GM12878 (cell line): ENCODE results near the gene KRTAP5-7. TPM values are rescaled to one million over a fixed set of nuclear protein-coding genes. Genes with fewer than 3 reads are reported as not detected.
"Not testable (repeated sequence)": the region's sequence is repeated elsewhere in the genome, so short reads cannot be mapped to it uniquely, and the experiment has no call there.

Source experiments
- ATAC-seq: fragments of 200-7000 bp; cut with Tn5 transposase; 3 replicates; pipeline ENCODE4 v1.9.1; 2020; ENCODE audit warnings: mild to moderate bottlenecking, moderate library complexity
- BruUV-seq: library from RNA; stranded (reverse); fragments of 400-500 nt; replicated peaks from 2 replicates; lab custom pipeline; 2021; lab: Mats Ljungman, UMichigan
- CTCF ChIA-PET: fragments of 300-600 bp; sonication (Branson Sonifier 250); formaldehyde crosslinking; extraction: SDS; loops from one replicate; lab custom pipeline; 2021; ENCODE audit warnings: inconsistent platforms; lab: Yijun Ruan, JAX
- POLR2A ChIA-PET: fragments of 350-600 bp; formaldehyde crosslinking; extraction: SDS; loops from one replicate; lab custom pipeline; 2021; ENCODE audit warnings: inconsistent platforms; lab: Charles Lee
- RAD21 ChIA-PET: fragments of 300-600 bp; sonication (Branson Sonifier 250); formaldehyde crosslinking; loops from one replicate; lab custom pipeline; 2023; ENCODE audit warnings: antibody characterized with exemption; ENCODE audit not compliant: unreplicated experiment; lab: Charles Lee
- SMC1A ChIA-PET: fragments of 300-600 bp; sonication (Branson Sonifier 250); formaldehyde crosslinking; loops from one replicate; lab custom pipeline; 2023; ENCODE audit not compliant: unreplicated experiment, uncharacterized antibody; lab: Charles Lee
- DNase-seq: peaks from one replicate; pipeline ENCODE4 v3.0.0-alpha.2; 2011; ENCODE audit warnings: low read depth, low spot score
- FAIRE-seq: peaks from 3 replicates; lab custom pipeline; 2011; peaks lifted over from hg19 to GRCh38; lab: Jason Lieb, UNC
- H2AFZ ChIP-seq: 2 replicates; pipeline ENCODE4 v1.6.0; 2011; ENCODE audit warnings: low read depth, low read length, control low read depth; ENCODE audit not compliant: control insufficient read depth
- H3K27ac ChIP-seq: 2 replicates; pipeline ENCODE4 v1.5.1; 2011; ENCODE audit warnings: control low read depth; ENCODE audit not compliant: control insufficient read depth, insufficient read depth
- H3K27me3 ChIP-seq, 2 experiments: replicated peaks in 1 of 2; 2 replicates each; pipeline versions ENCODE4 v1.6.0 to v1.6.1; 2011; ENCODE audit warnings: low read length in 1 of 2; ENCODE audit not compliant: control insufficient read depth in 2 of 2, insufficient read depth in 2 of 2
- H3K36me3 ChIP-seq, 2 experiments: 2 replicates each; pipeline ENCODE4 v1.5.1; 2011; ENCODE audit warnings: low read length in 1 of 2; ENCODE audit not compliant: control insufficient read depth in 2 of 2, insufficient read depth in 2 of 2
- H3K4me1 ChIP-seq: 2 replicates; pipeline ENCODE4 v1.6.1; 2011; ENCODE audit warnings: mild to moderate bottlenecking, low read length, moderate library complexity, mixed read lengths; ENCODE audit not compliant: control insufficient read depth, insufficient read depth
- H3K4me2 ChIP-seq: 2 replicates; pipeline ENCODE4 v1.6.0; 2011; ENCODE audit warnings: control low read depth; ENCODE audit not compliant: control insufficient read depth, insufficient read depth
- H3K4me3 ChIP-seq: fragments of 200-600 bp; sonication (generic); 2 replicates; pipeline ENCODE4 v1.5.1; 2016
- H3K79me2 ChIP-seq: 2 replicates; pipeline ENCODE4 v1.6.0; 2011; ENCODE audit warnings: low read length; ENCODE audit not compliant: control insufficient read depth, insufficient read depth
- H3K9ac ChIP-seq: 2 replicates; pipeline ENCODE4 v1.8.0; 2011; ENCODE audit warnings: low read length, control low read depth, mixed read lengths; ENCODE audit not compliant: control insufficient read depth, insufficient read depth
- H3K9me3 ChIP-seq: replicated peaks from 3 replicates; pipeline ENCODE4 v1.5.1; 2011; ENCODE audit warnings: mild to moderate bottlenecking, low read length; ENCODE audit not compliant: control insufficient read depth, insufficient read depth
- H4K20me1 ChIP-seq: 2 replicates; pipeline ENCODE4 v1.6.0; 2011; ENCODE audit not compliant: control insufficient read depth, insufficient read depth
- CUX1 ChIP-seq: IDR thresholded peaks from 2 replicates; pipeline ENCODE4 v1.6.1; 2012; ENCODE audit warnings: improper control_type of control experiment, low read depth, low read length; ENCODE audit not compliant: insufficient replicate concordance
- JUND ChIP-seq: IDR thresholded peaks from 2 replicates; pipeline ENCODE4 v1.6.1; 2012; ENCODE audit warnings: low read depth, mild to moderate bottlenecking, low read length, improper control_type of control experiment, moderate library complexity
- POLR2AphosphoS5 ChIP-seq: IDR thresholded peaks from 2 replicates; pipeline ENCODE4 v1.6.1; 2011; ENCODE audit warnings: mild to moderate bottlenecking, low read length, inconsistent platforms
- WGBS: methylation state at CpG from one replicate; pipeline ENCODE4 v1.1.6; 2016; ENCODE audit warnings: low lambda C conversion rate; ENCODE audit not compliant: insufficient replicate concordance, insufficient coverage; ENCODE audit errors: missing lambda C conversion rate; 5-methylcytosine and 5-hydroxymethylcytosine counted together
- in situ Hi-C: fragments of 300-500 bp; cut with MboI; formaldehyde crosslinking; loops from 9 replicates; pipeline ENCODE4 v1.14.3; 2018; ENCODE audit warnings: mixed read lengths
- intact Hi-C: fragments of 100-400 bp; cut with micrococcal nuclease; formaldehyde crosslinking; loops from one replicate; pipeline ENCODE4 v1.14.2; 2022; ENCODE audit not compliant: unreplicated experiment
- polyA plus RNA-seq, 11 experiments: library from polyadenylated mRNA; depleted of rRNA in 4 of 11; unstranded in 6 of 11; stranded (reverse) in 5 of 11; fragments of >200 nt; fragmentation: Nextera tagmentation in 4 of 11; fragmentation: Illumina TruSeq in 1 of 11; extraction: Ambion mirVana in 4 of 11; extraction: Trizol in 1 of 11; gene quantifications; 1 replicate in 1 of 11; 2 replicates in 10 of 11; pipeline versions ENCODE4 v1.2.1 to v1.2.3, GENCODE V29; 2011 to 2016; ENCODE audit warnings: inconsistent platforms in 2 of 11, missing spikeins in 2 of 11, low read depth in 1 of 11
- total RNA-seq, 4 experiments: library from RNA; depleted of rRNA in 3 of 4; stranded (reverse); fragments of >200 nt in 3 of 4; fragmentation: Illumina TruSeq in 1 of 4; extraction: Trizol in 1 of 4; gene quantifications; 2 replicates each; pipeline versions ENCODE4 v1.2.1 to v1.2.3, GENCODE V29; 2013 to 2021

The KRTAP5-7 gene
- total and polyA plus RNA-seq, 10 of the 15 experiments (the other 5 are each of a cell fraction or from before 2014, with no cell fraction given): 0.07 to 0.23 (median 0.19) TPM; not detected in 6

GRCh38 chr11:71566081-71566620, 39.1 kb downstream of the KRTAP5-7 start (continued):
- TF ChIP-seq CUX1 (no peak), POLR2AphosphoS5 (no peak), JUND (no peak)

- H4K20me1 ChIP-seq, H3K27ac ChIP-seq, H3K9me3 ChIP-seq, H3K4me3 ChIP-seq, POLR2A ChIA-PET, H3K79me2 ChIP-seq, FAIRE-seq, BruUV-seq, SMC1A ChIA-PET, in situ Hi-C loops, DNase-seq, H2AFZ ChIP-seq, ATAC-seq, H3K27me3 ChIP-seq, RAD21 ChIA-PET, H3K36me3 ChIP-seq, H3K4me2 ChIP-seq, H3K9ac ChIP-seq, H3K4me1 ChIP-seq: not testable (repeated sequence)
- intact Hi-C loops: loop anchor here (10.0 kb wide), 1 partner anchor 142 kb away; no protein-coding TSS in a partner anchor
- CTCF ChIA-PET: interaction anchor here (1.0 to 1.6 kb wide), 3 partner anchors 13 to 18 kb away, joined by 3 to 4 read pairs (median 3); partner anchors contain the start of gene KRTAP5-9
- 51% methylated on average over 17 of the region's 21 CpGs for WGBS
Observed at GRCh38 chr11:71566626-71567599, 39.8 kb downstream of the KRTAP5-7 start.
